Neural cell (in vitro differentiated cells): ENCODE results near the gene PTPRN2.

ENCODE experiments used
- EP300 ChIP-seq: fragments of 450-650 bp; conservative IDR thresholded peaks from 2 replicates; pipeline ENCODE4 v1.6.1; 2014; ENCODE audit warnings: antibody characterized with exemption, mild to moderate bottlenecking, moderate library complexity; ENCODE audit not compliant: poor library complexity, severe bottlenecking
- EZH2 ChIP-seq: fragments of 200-600, 300-800 bp; shearing (Covaris generic), sonication (generic); IDR thresholded peaks from 2 replicates; pipeline ENCODE4 v1.6.1; 2014; ENCODE audit warnings: antibody characterized with exemption, low read length, borderline replicate concordance, mild to moderate bottlenecking; ENCODE audit not compliant: insufficient read depth, poor library complexity, severe bottlenecking
- MXI1 ChIP-seq: fragments of 450-650 bp; conservative IDR thresholded peaks from 2 replicates; pipeline ENCODE4 v1.6.1; 2014; ENCODE audit warnings: antibody characterized with exemption, mild to moderate bottlenecking; ENCODE audit not compliant: poor library complexity, severe bottlenecking
- POLR2AphosphoS5 ChIP-seq: IDR thresholded peaks from 2 replicates; pipeline ENCODE4 v1.6.1; 2012
- RAD21 ChIP-seq: fragments of 450-650 bp; conservative IDR thresholded peaks from 2 replicates; pipeline ENCODE4 v1.6.1; 2014; ENCODE audit warnings: antibody characterized with exemption, mild to moderate bottlenecking, moderate library complexity
- SMC3 ChIP-seq: fragments of 450-650 bp; conservative IDR thresholded peaks from 2 replicates; pipeline ENCODE4 v1.6.1; 2014; ENCODE audit warnings: antibody characterized with exemption, mild to moderate bottlenecking, moderate library complexity; ENCODE audit not compliant: poor library complexity
- TAF1 ChIP-seq: IDR thresholded peaks from 2 replicates; pipeline ENCODE4 v1.6.1; 2012; ENCODE audit warnings: low read depth
- TF ChIP-seq, protein P1 (sequence below): fragments of 450-650 bp; IDR thresholded peaks from 2 replicates; pipeline ENCODE4 v1.5.1; 2014; ENCODE audit warnings: antibody characterized with exemption, mild to moderate bottlenecking, moderate library complexity; ENCODE audit not compliant: poor library complexity, severe bottlenecking
- TF ChIP-seq, protein P2 (sequence below): IDR thresholded peaks from 2 replicates; pipeline ENCODE4 v1.6.1; 2012; ENCODE audit warnings: borderline replicate concordance

DNA sequence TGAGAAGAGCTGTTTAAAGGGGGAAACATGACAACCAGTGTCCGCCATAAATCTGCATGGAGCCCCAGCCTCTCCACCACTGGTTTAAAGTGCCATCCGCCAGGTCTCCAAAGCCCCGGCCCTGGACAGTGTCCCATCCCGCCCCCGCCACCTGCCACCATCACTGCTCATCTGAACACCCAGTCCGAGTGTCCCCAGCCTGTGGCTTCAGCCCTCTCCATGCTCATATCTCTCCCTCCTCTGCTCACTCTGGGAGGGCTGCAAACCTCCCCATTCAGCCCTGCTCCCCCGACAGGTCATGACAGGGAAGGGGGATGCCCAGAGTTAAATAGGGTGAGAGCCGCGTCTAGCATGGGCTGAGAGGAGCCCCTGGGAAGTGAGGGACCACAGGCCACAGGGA, 984.6 kb downstream of the PTPRN2 start:
- TF ChIP-seq, protein P1, sequence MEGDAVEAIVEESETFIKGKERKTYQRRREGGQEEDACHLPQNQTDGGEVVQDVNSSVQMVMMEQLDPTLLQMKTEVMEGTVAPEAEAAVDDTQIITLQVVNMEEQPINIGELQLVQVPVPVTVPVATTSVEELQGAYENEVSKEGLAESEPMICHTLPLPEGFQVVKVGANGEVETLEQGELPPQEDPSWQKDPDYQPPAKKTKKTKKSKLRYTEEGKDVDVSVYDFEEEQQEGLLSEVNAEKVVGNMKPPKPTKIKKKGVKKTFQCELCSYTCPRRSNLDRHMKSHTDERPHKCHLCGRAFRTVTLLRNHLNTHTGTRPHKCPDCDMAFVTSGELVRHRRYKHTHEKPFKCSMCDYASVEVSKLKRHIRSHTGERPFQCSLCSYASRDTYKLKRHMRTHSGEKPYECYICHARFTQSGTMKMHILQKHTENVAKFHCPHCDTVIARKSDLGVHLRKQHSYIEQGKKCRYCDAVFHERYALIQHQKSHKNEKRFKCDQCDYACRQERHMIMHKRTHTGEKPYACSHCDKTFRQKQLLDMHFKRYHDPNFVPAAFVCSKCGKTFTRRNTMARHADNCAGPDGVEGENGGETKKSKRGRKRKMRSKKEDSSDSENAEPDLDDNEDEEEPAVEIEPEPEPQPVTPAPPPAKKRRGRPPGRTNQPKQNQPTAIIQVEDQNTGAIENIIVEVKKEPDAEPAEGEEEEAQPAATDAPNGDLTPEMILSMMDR = no peak
- TF ChIP-seq RAD21 (no peak), SMC3 (no peak), POLR2AphosphoS5 (no peak), EZH2 (no peak), MXI1 (no peak), EP300 (no peak), TAF1 (no peak)
- TF ChIP-seq, protein P2, sequence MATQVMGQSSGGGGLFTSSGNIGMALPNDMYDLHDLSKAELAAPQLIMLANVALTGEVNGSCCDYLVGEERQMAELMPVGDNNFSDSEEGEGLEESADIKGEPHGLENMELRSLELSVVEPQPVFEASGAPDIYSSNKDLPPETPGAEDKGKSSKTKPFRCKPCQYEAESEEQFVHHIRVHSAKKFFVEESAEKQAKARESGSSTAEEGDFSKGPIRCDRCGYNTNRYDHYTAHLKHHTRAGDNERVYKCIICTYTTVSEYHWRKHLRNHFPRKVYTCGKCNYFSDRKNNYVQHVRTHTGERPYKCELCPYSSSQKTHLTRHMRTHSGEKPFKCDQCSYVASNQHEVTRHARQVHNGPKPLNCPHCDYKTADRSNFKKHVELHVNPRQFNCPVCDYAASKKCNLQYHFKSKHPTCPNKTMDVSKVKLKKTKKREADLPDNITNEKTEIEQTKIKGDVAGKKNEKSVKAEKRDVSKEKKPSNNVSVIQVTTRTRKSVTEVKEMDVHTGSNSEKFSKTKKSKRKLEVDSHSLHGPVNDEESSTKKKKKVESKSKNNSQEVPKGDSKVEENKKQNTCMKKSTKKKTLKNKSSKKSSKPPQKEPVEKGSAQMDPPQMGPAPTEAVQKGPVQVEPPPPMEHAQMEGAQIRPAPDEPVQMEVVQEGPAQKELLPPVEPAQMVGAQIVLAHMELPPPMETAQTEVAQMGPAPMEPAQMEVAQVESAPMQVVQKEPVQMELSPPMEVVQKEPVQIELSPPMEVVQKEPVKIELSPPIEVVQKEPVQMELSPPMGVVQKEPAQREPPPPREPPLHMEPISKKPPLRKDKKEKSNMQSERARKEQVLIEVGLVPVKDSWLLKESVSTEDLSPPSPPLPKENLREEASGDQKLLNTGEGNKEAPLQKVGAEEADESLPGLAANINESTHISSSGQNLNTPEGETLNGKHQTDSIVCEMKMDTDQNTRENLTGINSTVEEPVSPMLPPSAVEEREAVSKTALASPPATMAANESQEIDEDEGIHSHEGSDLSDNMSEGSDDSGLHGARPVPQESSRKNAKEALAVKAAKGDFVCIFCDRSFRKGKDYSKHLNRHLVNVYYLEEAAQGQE = no peak
